Activated T-cell treated with anti-CD3 and anti-CD28 coated beads, Interleukin-2, amount 50 U/mL, for 48 hours (primary cell): ENCODE results near the gene RBP2.
"Not testable (repeated sequence)": the region's sequence is repeated elsewhere in the genome, so short reads cannot be mapped to it uniquely, and the experiment has no call there.

Experiments
- DNase-seq, 2 experiments: peaks; one replicate each; pipeline ENCODE4 v3.0.0-alpha.2; 2020

Gene RBP2

GRCh38 chr3:139440639-139441556, 35.4 kb downstream of the RBP2 start:
- no peak for DNase-seq

- no peak for DNase-seq
These were observed 37.0 kb downstream of the RBP2 start for GRCh38 chr3:139439278-139439677.

GRCh38 chr3:139434764-139435307, 41.5 kb downstream of the RBP2 start:
- DNase-seq, result no peak

GRCh38 chr3:139434228-139434627, 42.1 kb downstream of the RBP2 start:
- no peak for DNase-seq

GRCh38 chr3:139433089-139433488, 43.2 kb downstream of the RBP2 start:
- DNase-seq, result no peak

GRCh38 chr3:139430493-139430892, 45.8 kb downstream of the RBP2 start:
- no peak for DNase-seq

GRCh38 chr3:139427283-139428060, 48.8 kb downstream of the RBP2 start:
- no peak for DNase-seq

- no peak for DNase-seq
These were observed 50.4 kb downstream of the RBP2 start for GRCh38 chr3:139425745-139426400.

- DNase-seq, result no peak
These were observed 53.1 kb downstream of the RBP2 start for GRCh38 chr3:139423232-139423631.

GRCh38 chr3:139421460-139421859, 54.9 kb downstream of the RBP2 start:
- no peak for DNase-seq

GRCh38 chr3:139421040-139421439, 55.3 kb downstream of the RBP2 start:
- DNase-seq, result no peak

- DNase-seq, result no peak
These were observed 58.2 kb downstream of the RBP2 start for GRCh38 chr3:139418144-139418543.

- no peak for DNase-seq
These were observed 60.0 kb downstream of the RBP2 start for GRCh38 chr3:139416275-139416674.

- DNase-seq, result no peak
These were observed 61.6 kb downstream of the RBP2 start for GRCh38 chr3:139414608-139415224.

- DNase-seq, result not testable (repeated sequence)
These were observed 63.4 kb downstream of the RBP2 start for GRCh38 chr3:139412891-139413290.
